Heart right ventricle (tissue), 16 donors: ENCODE data around the gene COQ4. TPM values are rescaled to one million over a fixed set of nuclear protein-coding genes. Genes with fewer than 3 reads are reported as not detected.
A peak's percentile ranks its signal among the peaks of the same experiment; 100 is the strongest.

ENCODE experiments used
- ATAC-seq, 8 donors: fragments of 200-7000 bp; cut with Tn5 transposase; one replicate each; pipeline ENCODE4 v1.9.1; 2020; ENCODE audit warnings: mild to moderate bottlenecking in 8 of 8, moderate library complexity in 8 of 8, moderate number of reproducible peaks in 1 of 8
- DNase-seq, 2 donors: peaks; one replicate each; pipeline ENCODE4 v3.0.0-alpha.2; 2020
- H3K27ac ChIP-seq, 10 donors: fragments of 200-600 bp; sonication (generic) in 2 of 10; one replicate each; pipeline versions ENCODE4 v1.5.0 to v1.8.0; 2020 to 2022; ENCODE audit warnings: mild to moderate bottlenecking in 3 of 10
- H3K27me3 ChIP-seq, 7 donors: fragments of 200-600 bp; one replicate each; pipeline ENCODE4 v1.8.0; 2021 to 2022; ENCODE audit warnings: mild to moderate bottlenecking in 2 of 7
- H3K36me3 ChIP-seq, 9 donors: fragments of 200-600 bp; sonication (generic) in 1 of 9; one replicate each; pipeline versions ENCODE4 v1.5.0 to v1.8.0; 2020 to 2022; ENCODE audit warnings: mild to moderate bottlenecking in 2 of 9
- H3K4me1 ChIP-seq, 9 donors: fragments of 200-600 bp; sonication (generic) in 1 of 9; one replicate each; pipeline versions ENCODE4 v1.5.0 to v1.8.0; 2020 to 2022; ENCODE audit warnings: mild to moderate bottlenecking in 4 of 9
- H3K4me3 ChIP-seq, 10 donors: fragments of 200-600 bp; sonication (generic) in 2 of 10; one replicate each; pipeline versions ENCODE4 v1.5.0 to v1.8.0; 2020 to 2022; ENCODE audit warnings: mild to moderate bottlenecking in 7 of 10, moderate library complexity in 2 of 10
- H3K9me3 ChIP-seq, 11 donors: fragments of 200-600 bp in 10 of 11; sonication (generic) in 2 of 11; one replicate each; pipeline versions ENCODE4 v1.5.0 to v1.8.0; 2013 to 2022; ENCODE audit warnings: mild to moderate bottlenecking in 2 of 11, control low read depth in 1 of 11, moderate library complexity in 1 of 11
- CTCF ChIP-seq, 9 donors: fragments of 200-600 bp; sonication (generic) in 2 of 9; IDR thresholded peaks; one replicate each; pipeline versions ENCODE4 v1.5.0 to v1.8.0; 2021 to 2022; ENCODE audit warnings: antibody characterized with exemption in 9 of 9, mild to moderate bottlenecking in 5 of 9, moderate library complexity in 1 of 9
- WGBS, 2 donors: extraction: QIAGEN DNeasy Blood & Tissue Kit; methylation state at CpG; one replicate each; pipeline ENCODE4 v1.1.7; 2013; ENCODE audit warnings: inconsistent platforms in 1 of 2; 5-methylcytosine and 5-hydroxymethylcytosine counted together
- intact Hi-C, 10 donors: fragments of 100-400 bp; cut with DNase I; formaldehyde crosslinking; loops; one replicate each; pipeline versions ENCODE4 v1.11.1 to v1.14.2; 2022
- polyA plus RNA-seq, 2 donors: library from polyadenylated mRNA; stranded (reverse); fragments of 200-250 nt; gene quantifications; one replicate each; pipeline ENCODE4 v1.2.3, GENCODE V29; 2013
- total RNA-seq, 10 donors: library from RNA; stranded (reverse); fragmentation: NEBNext Ultra II Directional in 3 of 10; extraction: Animal tissue kit (Norgen Biotek cat#: 25700) in 3 of 10; gene quantifications; one replicate each; pipeline versions ENCODE4 v1.2.1 to v1.2.4, GENCODE V29; 2021 to 2023
- donor health status: Arrhythmogenic right ventricular cardiomyopathy.
- donor health status: ischemic (EF 13 %, LVEDD 7.1; RV severe dilation, severe dysfunction).
- donor health status: healthy with polysubstance abuse.
- donor health status: DM: no; HTN: yes; CAD: no.
- donor health status: DM: no; HTN: no; CAD: no.
- donor health status: ischemic (EF 25% LVEDD 6.9; RV normal size, moderate dysfunction).
- donor health status: ischemic (EF 25% LVEDD 5.7; RV mildly dilated, moderate dysfunction).
- donor health status: healthy.
- donor health status: DM: yes; HTN: yes; CAD: no.
- donor health status: Ischemic cardiomyopathy.
- donor health status: ischemic (EF 35%, LVEDD 5.7; RV mildly dilated, moderate dysfunction).
- donor health status: nonischemic (EF 11% LVEDD 7.7; RV severe dilation, severe dysfunction).
- donor health status: DM: yes; HTN: yes; CAD: no.
- donor health status: PGD.
- donor health status: ischemic (EF 29% LVEDD 5.4; RV normal size, mild dysfunction).
- donor health status: nonischemic (EF 23%, LVEDD 6.1; RV moderate dilation, normal function).

Gene COQ4
- total and polyA plus RNA-seq, 12 donors: 26.5 to 42.8 (median 30.2) TPM

GRCh38 chr9:128360826-128361225, 38.2 kb downstream of the COQ4 start:
- no peaks in the 10 kb centered on the region for H3K27me3 ChIP-seq
- ATAC-seq (peak in 1 of 8 donors; percentile 5), DNase-seq (no peak)
- H3K4me3 ChIP-seq: no peak overlapping the region
- peaks cover 2 to 34% (median 26%) of the 10 kb centered on the region in 9 donors for H3K4me1 ChIP-seq
- no peak for TF ChIP-seq CTCF (IDR thresholded peaks at IDR 0.05)
- H3K27ac ChIP-seq: peak overlapping the region in 3 of 10 donors; percentile 50 to 77 (median 61)
- H3K9me3 ChIP-seq: no peaks in the 10 kb centered on the region
- peaks cover 0 to 41% (median 6%) of the 10 kb centered on the region in 9 donors for H3K36me3 ChIP-seq
- intact Hi-C loops: loop anchor here in 8 of 10 donors (5.0 to 10.0 kb wide), 5 partner anchors 46 to 276 kb away; partner anchors contain the start of gene SPTAN1 (in 1 of the 8)
- 73 to 88% methylated on average over 2 of the region's 2 CpGs for WGBS, 2 donors

GRCh38 chr9:128361296-128361985, 38.8 kb downstream of the COQ4 start:
- DNase-seq: no peak
- no peaks in the 10 kb centered on the region for H3K27me3 ChIP-seq
- intact Hi-C loops: loop anchor here in 8 of 10 donors (5.0 to 10.0 kb wide), 5 partner anchors 46 to 276 kb away; partner anchors contain the start of gene SPTAN1 (in 1 of the 8)
- 53 to 55% methylated on average over 14 of the region's 14 CpGs for WGBS, 2 donors
- peaks cover 0 to 35% (median 0%) of the 10 kb centered on the region in 9 donors for H3K36me3 ChIP-seq
- H3K9me3 ChIP-seq: no peaks in the 10 kb centered on the region
- H3K27ac ChIP-seq: peak overlapping the region in 9 of 10 donors; percentile 10 to 82 (median 61)
- H3K4me3 ChIP-seq: peak overlapping the region in 8 of 10 donors; percentile 20 to 60 (median 54)
- peaks cover 2 to 34% (median 26%) of the 10 kb centered on the region in 9 donors for H3K4me1 ChIP-seq
- TF ChIP-seq CTCF (IDR thresholded peaks at IDR 0.05): no peak
- peak in 6 of 8 donors; percentile 10 to 31 (median 17) for ATAC-seq

- Histone ChIP-seq H3K36me3 (peaks cover 0 to 28% (median 0%) of the 10 kb centered on the region in 9 donors), H3K27ac (peak overlapping the region in 9 of 10 donors; percentile 10 to 82 (median 61)), H3K4me1 (peaks cover 2 to 34% (median 26%) of the 10 kb centered on the region in 9 donors), H3K4me3 (peak overlapping the region in 9 of 10 donors; percentile 20 to 60 (median 54)), H3K27me3 (no peaks in the 10 kb centered on the region), H3K9me3 (no peaks in the 10 kb centered on the region)
- WGBS, 2 donors: 8 to 11% methylated on average over 20 of the region's 20 CpGs
- intact Hi-C loops: loop anchor here (1.0 to 10.0 kb wide), 7 partner anchors 45 to 275 kb away; partner anchors contain the start of gene SPTAN1 (in 1 of the 10)
- TF ChIP-seq CTCF (IDR thresholded peaks at IDR 0.05): peak; percentile 82 to 98 (median 91)
- peak; percentile 87 to 93 (median 92) for ATAC-seq
- peak; percentile 78 to 85 for DNase-seq
Measured at GRCh38 chr9:128361986-128362646, 39.5 kb downstream of the COQ4 start.

GRCh38 chr9:128362774-128363173, 40.1 kb downstream of the COQ4 start:
- ATAC-seq: no peak
- Histone ChIP-seq H3K4me1 (peaks cover 2 to 34% (median 26%) of the 10 kb centered on the region in 9 donors), H3K9me3 (no peaks in the 10 kb centered on the region), H3K27ac (peak overlapping the region in 6 of 10 donors; percentile 18 to 82 (median 66)), H3K27me3 (no peaks in the 10 kb centered on the region), H3K36me3 (peaks cover 0 to 22% (median 0%) of the 10 kb centered on the region in 9 donors), H3K4me3 (no peak overlapping the region)
- intact Hi-C loops: loop anchor here (1.0 to 10.0 kb wide), 7 partner anchors 45 to 275 kb away; partner anchors contain the start of gene SPTAN1 (in 1 of the 10)
- 78 to 79% methylated on average over 3 of the region's 3 CpGs for WGBS, 2 donors
- TF ChIP-seq CTCF (IDR thresholded peaks at IDR 0.05): no peak
- no peak for DNase-seq
